Esophagus squamous epithelium (tissue), 5 donors: ENCODE measurements around the gene CDHR4. TPM values are rescaled to one million over a fixed set of nuclear protein-coding genes. Genes with fewer than 3 reads are reported as not detected.

Experiments used
- DNase-seq: peaks from one replicate; lab custom pipeline; 2025; lab: John Stamatoyannopoulos, UW
- H3K27ac ChIP-seq, 4 donors: fragments of 200-600 bp; sonication (generic); one replicate each; pipeline ENCODE4 v1.5.1; 2016 to 2019; ENCODE audit warnings: mild to moderate bottlenecking in 1 of 4
- H3K27me3 ChIP-seq, 4 donors: fragments of 200-600 bp; sonication (generic); 1 replicate in 3 of 4; 2 replicates in 1 of 4; pipeline versions ENCODE4 v1.5.1 to v1.6.0; 2017 to 2021; ENCODE audit warnings: antibody characterized with exemption in 1 of 4
- H3K36me3 ChIP-seq, 3 donors: fragments of 200-600 bp; sonication (generic); one replicate each; pipeline ENCODE4 v1.5.1; 2016 to 2019
- H3K4me1 ChIP-seq, 3 donors: fragments of 200-600 bp; sonication (generic); one replicate each; pipeline ENCODE4 v1.5.1; 2017 to 2019
- H3K4me3 ChIP-seq, 4 donors: fragments of 200-600 bp; sonication (generic); 1 replicate in 3 of 4; 2 replicates in 1 of 4; pipeline ENCODE4 v1.5.1; 2016 to 2019; ENCODE audit warnings: mild to moderate bottlenecking in 2 of 4, moderate library complexity in 1 of 4
- H3K9me3 ChIP-seq, 3 donors: fragments of 200-600 bp; sonication (generic); one replicate each; pipeline ENCODE4 v1.5.1; 2016 to 2019
- POLR2A ChIP-seq, 4 donors: fragments of 450-650 bp; IDR thresholded peaks; one replicate each; pipeline ENCODE4 v1.6.1; 2017; ENCODE audit warnings: antibody characterized with exemption in 4 of 4, mild to moderate bottlenecking in 4 of 4, moderate library complexity in 3 of 4
- WGBS, 2 donors: methylation state at CpG; one replicate each; pipeline ENCODE4 v1.1.5; 2018; 5-methylcytosine and 5-hydroxymethylcytosine counted together
- intact Hi-C: fragments of 100-400 bp; cut with DNase I; formaldehyde crosslinking; loops from one replicate; pipeline ENCODE4 v1.15.0; 2022
- total RNA-seq, 4 donors: library from RNA; depleted of rRNA; stranded (reverse); fragments of >200 nt; gene quantifications; one replicate each; pipeline ENCODE4 v1.1.0, GENCODE V29; 2016
- TF ChIP-seq, protein P1 (sequence below), 6 experiments: fragments of 450-650 bp in 4 of 6; fragments of 200-600 bp in 2 of 6; sonication (generic) in 2 of 6; IDR thresholded peaks; one replicate each; pipeline ENCODE4 v1.5.1; 2016 to 2019; ENCODE audit warnings: antibody characterized with exemption in 6 of 6, mild to moderate bottlenecking in 4 of 6, moderate library complexity in 4 of 6
- donor health status: DM: yes; HTN: yes; CAD: no.

Gene CDHR4
- total RNA-seq, 4 donors from 2014 or later: not detected

GRCh38 chr3:49794926-49795905, 4.5 kb downstream of the CDHR4 start:
- TF ChIP-seq, protein P1, sequence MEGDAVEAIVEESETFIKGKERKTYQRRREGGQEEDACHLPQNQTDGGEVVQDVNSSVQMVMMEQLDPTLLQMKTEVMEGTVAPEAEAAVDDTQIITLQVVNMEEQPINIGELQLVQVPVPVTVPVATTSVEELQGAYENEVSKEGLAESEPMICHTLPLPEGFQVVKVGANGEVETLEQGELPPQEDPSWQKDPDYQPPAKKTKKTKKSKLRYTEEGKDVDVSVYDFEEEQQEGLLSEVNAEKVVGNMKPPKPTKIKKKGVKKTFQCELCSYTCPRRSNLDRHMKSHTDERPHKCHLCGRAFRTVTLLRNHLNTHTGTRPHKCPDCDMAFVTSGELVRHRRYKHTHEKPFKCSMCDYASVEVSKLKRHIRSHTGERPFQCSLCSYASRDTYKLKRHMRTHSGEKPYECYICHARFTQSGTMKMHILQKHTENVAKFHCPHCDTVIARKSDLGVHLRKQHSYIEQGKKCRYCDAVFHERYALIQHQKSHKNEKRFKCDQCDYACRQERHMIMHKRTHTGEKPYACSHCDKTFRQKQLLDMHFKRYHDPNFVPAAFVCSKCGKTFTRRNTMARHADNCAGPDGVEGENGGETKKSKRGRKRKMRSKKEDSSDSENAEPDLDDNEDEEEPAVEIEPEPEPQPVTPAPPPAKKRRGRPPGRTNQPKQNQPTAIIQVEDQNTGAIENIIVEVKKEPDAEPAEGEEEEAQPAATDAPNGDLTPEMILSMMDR (IDR thresholded peaks at IDR 0.05): no peak
- no peak for TF ChIP-seq POLR2A (IDR thresholded peaks at IDR 0.05)
- H3K27ac ChIP-seq: no peak overlapping the region
- H3K36me3 ChIP-seq: no peaks in the 10 kb centered on the region
- no peak overlapping the region for H3K4me3 ChIP-seq
- 76 to 79% methylated on average over 7 to 15 of the region's 24 CpGs for WGBS, 2 donors
- no peaks in the 10 kb centered on the region for H3K27me3 ChIP-seq
- intact Hi-C loops: no loop called here
- DNase-seq: no peak
- H3K9me3 ChIP-seq: no peaks in the 10 kb centered on the region
- H3K4me1 ChIP-seq: peaks cover 0 to 11% (median 8%) of the 10 kb centered on the region in 3 donors

DNA sequence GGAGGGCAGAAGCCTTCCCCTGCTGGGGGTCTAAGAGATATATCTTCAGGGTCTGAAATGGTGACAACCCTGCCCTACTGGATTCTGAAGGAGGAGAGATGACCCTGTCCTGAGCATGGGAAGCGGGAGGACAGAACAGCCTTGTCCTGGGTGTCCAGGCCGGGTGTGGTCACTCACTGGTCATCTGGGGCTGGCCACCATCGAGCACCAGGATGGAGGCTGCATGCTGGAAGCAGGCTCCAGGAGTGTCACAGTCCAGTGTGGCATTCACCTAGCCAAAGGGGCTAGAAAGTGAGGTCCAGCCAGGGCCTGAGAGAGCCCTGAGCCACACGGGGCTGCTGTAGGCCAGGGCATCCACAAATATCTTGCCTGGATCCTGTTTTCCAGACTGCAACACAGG, 5.2 kb downstream of the CDHR4 start:
- Histone ChIP-seq H3K27ac (no peak overlapping the region), H3K4me1 (peaks cover 0 to 4% (median 3%) of the 10 kb centered on the region in 3 donors), H3K36me3 (no peaks in the 10 kb centered on the region), H3K27me3 (no peaks in the 10 kb centered on the region), H3K9me3 (no peaks in the 10 kb centered on the region), H3K4me3 (no peak overlapping the region)
- DNase-seq: no peak
- 80 to 82% methylated on average over 2 to 3 of the region's 4 CpGs for WGBS, 2 donors
- TF ChIP-seq, protein P1 (IDR thresholded peaks at IDR 0.05): no peak
- no peak for TF ChIP-seq POLR2A (IDR thresholded peaks at IDR 0.05)
- intact Hi-C loops: no loop called here

DNA sequence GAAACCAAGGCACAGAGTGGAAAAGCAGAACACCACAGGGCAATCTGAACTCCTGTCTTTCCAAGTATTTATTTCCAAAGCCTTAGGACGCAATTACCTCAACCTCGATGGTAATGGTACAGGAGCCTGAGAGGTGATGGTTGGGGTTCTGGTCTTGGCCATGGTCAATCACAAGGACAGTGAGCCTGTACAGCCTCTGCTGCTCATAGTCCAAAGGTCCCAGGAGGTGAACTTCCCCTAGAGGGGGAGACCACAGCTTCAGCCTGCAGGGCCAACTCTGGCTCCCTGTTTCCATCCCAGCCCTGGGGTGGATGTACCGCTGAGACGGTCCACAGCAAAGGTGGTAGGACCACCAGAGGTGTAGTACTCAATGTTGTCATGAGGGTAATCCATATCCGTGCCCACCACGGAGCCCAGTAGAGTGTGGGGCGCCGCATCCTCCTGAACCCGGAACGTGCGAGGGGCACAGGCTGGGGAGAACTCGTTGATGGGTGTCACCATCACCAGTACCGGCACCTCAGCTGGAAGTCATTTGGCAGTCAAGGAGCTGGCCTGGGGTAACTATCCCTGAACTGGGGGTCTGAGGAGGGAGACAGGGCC, 6.1 kb downstream of the CDHR4 start:
- no peaks in the 10 kb centered on the region for H3K4me1 ChIP-seq
- no peaks in the 10 kb centered on the region for H3K27me3 ChIP-seq
- intact Hi-C loops: no loop called here
- H3K4me3 ChIP-seq: no peak overlapping the region
- 80 to 89% methylated on average over 1 to 3 of the region's 13 CpGs for WGBS, 2 donors
- H3K9me3 ChIP-seq: no peaks in the 10 kb centered on the region
- H3K36me3 ChIP-seq: no peaks in the 10 kb centered on the region
- TF ChIP-seq, protein P1 (IDR thresholded peaks at IDR 0.05): no peak
- no peak for TF ChIP-seq POLR2A (IDR thresholded peaks at IDR 0.05)
- no peak for DNase-seq
- H3K27ac ChIP-seq: no peak overlapping the region

GRCh38 chr3:49792371-49793150, 7.1 kb downstream of the CDHR4 start:
- Histone ChIP-seq H3K4me1 (peaks cover 0 to under 1% (median under 1%) of the 10 kb centered on the region in 3 donors), H3K4me3 (no peak overlapping the region), H3K9me3 (no peaks in the 10 kb centered on the region), H3K36me3 (no peaks in the 10 kb centered on the region), H3K27ac (no peak overlapping the region), H3K27me3 (no peaks in the 10 kb centered on the region)
- intact Hi-C loops: no loop called here
- TF ChIP-seq, protein P1 (IDR thresholded peaks at IDR 0.05): no peak
- no peak for TF ChIP-seq POLR2A (IDR thresholded peaks at IDR 0.05)
- WGBS, 2 donors: 82 to 88% methylated on average over 5 to 6 of the region's 10 CpGs
- DNase-seq: no peak
